ENCODE measurements around the gene DLGAP4.

GRCh38 chr20:36569847-36570429 lies 263.8 kb downstream of the DLGAP4 start:
- TF ChIP-seq ZBTB8A (IDR thresholded peaks at IDR 0.05; ENCODE audit: partially characterized antibody) (no peak), TARDBP (IDR thresholded peaks at IDR 0.05) (no peak)

Measured in K562 (cell line).